Activated T-helper 1 cell treated with Interleukin-2 at 50 U/mL for 16 hours (primary cell): ENCODE data around the gene TIFAB.
"Not testable (repeated sequence)": the region's sequence is repeated elsewhere in the genome, so short reads cannot be mapped to it uniquely, and the experiment has no call there.

ENCODE experiments used
- DNase-seq: peaks from one replicate; pipeline ENCODE4 v3.0.0-alpha.2; 2020; ENCODE audit warnings: low read depth

Gene TIFAB

GRCh38 chr5:135452321-135453030 is at the start of gene TIFAB:
TIFAB (minus strand) TSS chr5:135452351; CDS start chr5:135449939, 2,412 bp downstream.
- DNase-seq: no peak

GRCh38 chr5:135498637-135498995 is 46.5 kb upstream of the TIFAB start:
- DNase-seq: no peak

GRCh38 chr5:135497971-135498636 is 46.0 kb upstream of the TIFAB start:
- DNase-seq: no peak

- DNase-seq: not testable (repeated sequence)
These were observed 43.4 kb upstream of the TIFAB start for GRCh38 chr5:135495531-135495930.

GRCh38 chr5:135494196-135494595 is 42.0 kb upstream of the TIFAB start:
- DNase-seq: no peak

- no peak for DNase-seq
These were observed 41.4 kb upstream of the TIFAB start for GRCh38 chr5:135493406-135494180.

- no peak for DNase-seq
These were observed 40.1 kb upstream of the TIFAB start for GRCh38 chr5:135492319-135492626.

GRCh38 chr5:135491552-135492318 is 39.6 kb upstream of the TIFAB start:
- no peak for DNase-seq

GRCh38 chr5:135491038-135491551 is 38.9 kb upstream of the TIFAB start:
- no peak for DNase-seq

- no peak for DNase-seq
These were observed 38.3 kb upstream of the TIFAB start for GRCh38 chr5:135490245-135491037.

GRCh38 chr5:135489466-135490244 is 37.5 kb upstream of the TIFAB start:
- no peak for DNase-seq

GRCh38 chr5:135488727-135489465 is 36.7 kb upstream of the TIFAB start:
- no peak for DNase-seq

GRCh38 chr5:135487839-135488514 is 35.8 kb upstream of the TIFAB start:
- no peak for DNase-seq

GRCh38 chr5:135487037-135487395 is 34.9 kb upstream of the TIFAB start:
- no peak for DNase-seq

- DNase-seq: no peak
These were observed 34.2 kb upstream of the TIFAB start for GRCh38 chr5:135486131-135487036.

GRCh38 chr5:135484674-135485086 is 32.5 kb upstream of the TIFAB start:
- DNase-seq: no peak

GRCh38 chr5:135483254-135483653 is 31.1 kb upstream of the TIFAB start:
- no peak for DNase-seq

GRCh38 chr5:135482381-135482933 is 30.3 kb upstream of the TIFAB start:
- DNase-seq: no peak
